Neural cell (in vitro differentiated cells): ENCODE measurements around the gene RGL1. TPM values are rescaled to one million over a fixed set of nuclear protein-coding genes. Genes with fewer than 3 reads are reported as not detected.

Experiments used
- H2AFZ ChIP-seq: fragments of 200-600, 300-800 bp; sonication (generic), shearing (Covaris generic); 2 replicates; pipeline ENCODE4 v1.6.0; 2014; ENCODE audit warnings: low read depth, mild to moderate bottlenecking, antibody characterized with exemption, low read length, moderate library complexity
- H3F3A ChIP-seq: fragments of 200-600 bp; shearing (Covaris generic); 2 replicates; pipeline ENCODE4 v1.6.1; 2016; ENCODE audit warnings: mild to moderate bottlenecking, moderate library complexity, mixed read lengths, antibody characterized with exemption, low read length; ENCODE audit not compliant: insufficient read depth, poor library complexity, severe bottlenecking
- H3K27ac ChIP-seq: fragments of 200-600, 300-800 bp; sonication (generic), shearing (Covaris generic); 2 replicates; pipeline ENCODE4 v1.5.1; 2014; ENCODE audit warnings: mild to moderate bottlenecking, low read length, moderate library complexity
- H3K27me3 ChIP-seq: fragments of 300-800, 200-600 bp; sonication (generic), shearing (Covaris generic); 2 replicates; pipeline ENCODE4 v1.6.0; 2014; ENCODE audit warnings: mild to moderate bottlenecking, low read depth, low read length, moderate library complexity; ENCODE audit not compliant: insufficient read depth
- H3K36me3 ChIP-seq: fragments of 300-800, 200-600 bp; sonication (generic), shearing (Covaris generic); 2 replicates; pipeline ENCODE4 v1.5.1; 2014; ENCODE audit warnings: mild to moderate bottlenecking, antibody characterized with exemption, low read length, moderate library complexity; ENCODE audit not compliant: insufficient read depth
- H3K4me2 ChIP-seq: fragments of 300-800, 200-600 bp; sonication (generic), shearing (Covaris generic); 2 replicates; pipeline ENCODE4 v1.6.0; 2014; ENCODE audit warnings: mild to moderate bottlenecking, low read length
- H3K4me3 ChIP-seq: fragments of 300-800, 200-600 bp; sonication (generic), shearing (Covaris generic); 2 replicates; pipeline ENCODE4 v1.5.1; 2014; ENCODE audit warnings: mild to moderate bottlenecking, low read length, moderate library complexity
- H3K79me2 ChIP-seq: fragments of 200-600 bp; shearing (Covaris generic); replicated peaks from 2 replicates; pipeline ENCODE4 v1.6.0; 2014; ENCODE audit warnings: mild to moderate bottlenecking, low read length, moderate library complexity; ENCODE audit not compliant: insufficient read depth
- H3K9ac ChIP-seq: fragments of 300-800, 200-600 bp; sonication (generic), shearing (Covaris generic); 2 replicates; pipeline ENCODE4 v1.6.1; 2016; ENCODE audit warnings: mild to moderate bottlenecking, low read length, mixed read lengths
- H3K9me2 ChIP-seq: fragments of 200-600 bp; shearing (Covaris generic); 2 replicates; pipeline ENCODE4 v1.6.1; 2016; ENCODE audit warnings: mild to moderate bottlenecking, low read length, mixed read lengths; ENCODE audit not compliant: insufficient read depth
- H3K9me3 ChIP-seq: fragments of 200-600, 300-800 bp; sonication (generic), shearing (Covaris generic); 2 replicates; pipeline ENCODE4 v1.6.1; 2016; ENCODE audit warnings: mild to moderate bottlenecking, mixed run types, low read length, moderate library complexity, mixed read lengths
- H4K20me1 ChIP-seq: fragments of 200-600 bp; shearing (Covaris generic); 2 replicates; pipeline ENCODE4 v1.6.1; 2016; ENCODE audit warnings: mild to moderate bottlenecking, mixed run types; ENCODE audit not compliant: insufficient read depth
- CTCF ChIP-seq: fragments of 450-650 bp; IDR thresholded peaks from 2 replicates; pipeline ENCODE4 v1.5.1; 2014; ENCODE audit warnings: antibody characterized with exemption, mild to moderate bottlenecking, moderate library complexity; ENCODE audit not compliant: poor library complexity, severe bottlenecking
- EP300 ChIP-seq: fragments of 450-650 bp; conservative IDR thresholded peaks from 2 replicates; pipeline ENCODE4 v1.6.1; 2014; ENCODE audit warnings: antibody characterized with exemption, mild to moderate bottlenecking, moderate library complexity; ENCODE audit not compliant: poor library complexity, severe bottlenecking
- EZH2 ChIP-seq: fragments of 200-600, 300-800 bp; shearing (Covaris generic), sonication (generic); IDR thresholded peaks from 2 replicates; pipeline ENCODE4 v1.6.1; 2014; ENCODE audit warnings: antibody characterized with exemption, low read length, borderline replicate concordance, mild to moderate bottlenecking; ENCODE audit not compliant: insufficient read depth, poor library complexity, severe bottlenecking
- MXI1 ChIP-seq: fragments of 450-650 bp; conservative IDR thresholded peaks from 2 replicates; pipeline ENCODE4 v1.6.1; 2014; ENCODE audit warnings: antibody characterized with exemption, mild to moderate bottlenecking; ENCODE audit not compliant: poor library complexity, severe bottlenecking
- POLR2AphosphoS5 ChIP-seq: IDR thresholded peaks from 2 replicates; pipeline ENCODE4 v1.6.1; 2012
- RAD21 ChIP-seq: fragments of 450-650 bp; conservative IDR thresholded peaks from 2 replicates; pipeline ENCODE4 v1.6.1; 2014; ENCODE audit warnings: antibody characterized with exemption, mild to moderate bottlenecking, moderate library complexity
- REST ChIP-seq: IDR thresholded peaks from 2 replicates; pipeline ENCODE4 v1.6.1; 2012; ENCODE audit warnings: borderline replicate concordance
- SMC3 ChIP-seq: fragments of 450-650 bp; conservative IDR thresholded peaks from 2 replicates; pipeline ENCODE4 v1.6.1; 2014; ENCODE audit warnings: antibody characterized with exemption, mild to moderate bottlenecking, moderate library complexity; ENCODE audit not compliant: poor library complexity
- TAF1 ChIP-seq: IDR thresholded peaks from 2 replicates; pipeline ENCODE4 v1.6.1; 2012; ENCODE audit warnings: low read depth
- polyA plus RNA-seq: library from polyadenylated mRNA; depleted of rRNA; stranded (reverse); fragments of >200 nt; gene quantifications from 2 replicates; pipeline ENCODE4 v1.2.3, GENCODE V29; 2014

RGL1 gene
- polyA plus RNA-seq, 1 donor from 2014 or later, result 14.7 TPM

- no peak for TF ChIP-seq TAF1
- no peak for TF ChIP-seq POLR2AphosphoS5
- Histone ChIP-seq H3K4me2 (no peak overlapping the region), H4K20me1 (no peaks in the 10 kb centered on the region), H3K36me3 (no peaks in the 10 kb centered on the region), H3K9me3 (no peaks in the 10 kb centered on the region), H2AFZ (no peak overlapping the region), H3K27ac (no peak overlapping the region), H3K9me2 (no peaks in the 10 kb centered on the region), H3F3A (no peaks in the 10 kb centered on the region), H3K27me3 (no peaks in the 10 kb centered on the region), H3K9ac (no peak overlapping the region), H3K79me2 (peaks cover 4% of the 10 kb centered on the region), H3K4me3 (no peak overlapping the region)
Observed at GRCh38 chr1:183807549-183808168, 2.7 kb downstream of the RGL1 start.

- Histone ChIP-seq H3K36me3 (no peaks in the 10 kb centered on the region), H3K4me2 (no peak overlapping the region), H3K27me3 (no peaks in the 10 kb centered on the region), H3K79me2 (peaks cover 4% of the 10 kb centered on the region), H3K27ac (no peak overlapping the region), H3K9ac (no peak overlapping the region), H3K9me2 (no peaks in the 10 kb centered on the region), H3F3A (no peaks in the 10 kb centered on the region), H4K20me1 (no peaks in the 10 kb centered on the region), H2AFZ (no peak overlapping the region), H3K4me3 (no peak overlapping the region), H3K9me3 (no peaks in the 10 kb centered on the region)
- TF ChIP-seq CTCF, result no peak
- TF ChIP-seq SMC3, result no peak
- TF ChIP-seq RAD21, result no peak
- no peak for TF ChIP-seq MXI1
- no peak for TF ChIP-seq POLR2AphosphoS5
- TF ChIP-seq REST, result no peak
- TF ChIP-seq EZH2, result no peak
- no peak for TF ChIP-seq EP300
- TF ChIP-seq TAF1, result no peak
Observed at GRCh38 chr1:183808296-183809027, 3.5 kb downstream of the RGL1 start.
